ENCODE measurements around the gene HS6ST2.

The HS6ST2 gene

GRCh38 chrX:132807411-132808030, 150.9 kb downstream of the HS6ST2 start:
- in situ Hi-C loops (cut with MboI; ENCODE audit: low sequenced_read_pairs) = no loop called here

GRCh38 chrX:132802033-132802432, 156.4 kb downstream of the HS6ST2 start:
- in situ Hi-C loops (cut with MboI; ENCODE audit: low sequenced_read_pairs) = no loop called here

DNA sequence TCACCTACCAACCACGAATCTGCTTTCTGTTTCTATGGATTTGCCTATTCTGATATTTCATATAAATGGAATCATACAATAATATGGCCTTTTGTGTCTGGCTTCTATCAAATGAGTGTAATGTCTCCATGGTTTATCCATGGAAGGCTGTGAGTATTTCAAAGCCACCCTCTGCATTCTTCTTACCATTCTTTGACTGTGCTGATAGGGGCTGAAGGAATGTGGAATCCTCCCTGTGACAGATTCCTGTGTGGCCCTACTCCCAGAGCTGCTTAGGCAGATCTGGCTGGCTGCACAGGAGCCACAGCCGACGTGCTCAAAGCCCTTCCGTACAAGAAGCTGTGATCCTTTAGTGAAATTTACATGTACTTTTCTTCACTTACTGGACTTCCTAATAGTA, 163.2 kb downstream of the HS6ST2 start:
- in situ Hi-C loops (cut with MboI; ENCODE audit: low sequenced_read_pairs) = no loop called here

GRCh38 chrX:132791714-132792113, 166.7 kb downstream of the HS6ST2 start:
- in situ Hi-C loops (cut with MboI; ENCODE audit: low sequenced_read_pairs) = no loop called here

- in situ Hi-C loops (cut with MboI; ENCODE audit: low sequenced_read_pairs) = no loop called here
These were observed 168.1 kb downstream of the HS6ST2 start for GRCh38 chrX:132790329-132790728.

DNA sequence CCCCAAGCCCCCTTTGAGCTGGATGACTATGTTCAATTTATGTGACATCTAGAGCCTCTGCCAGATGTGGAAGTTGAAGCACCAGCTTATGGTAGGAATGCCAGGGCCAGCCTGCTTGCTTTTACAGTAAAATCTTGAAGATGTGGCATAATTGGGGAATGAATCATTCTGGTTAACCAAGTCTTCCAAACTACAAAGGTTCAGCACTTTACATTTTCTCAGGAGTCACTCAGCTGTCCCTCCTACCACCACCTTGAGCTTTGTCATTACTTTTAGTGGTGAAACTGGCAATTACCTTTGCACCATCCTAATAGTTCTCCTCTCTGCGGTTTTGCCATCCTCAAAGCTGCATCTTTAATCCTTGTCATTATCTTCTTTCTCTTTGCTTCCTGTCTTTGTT, 172.2 kb downstream of the HS6ST2 start:
- in situ Hi-C loops (cut with MboI; ENCODE audit: low sequenced_read_pairs) = no loop called here

DNA sequence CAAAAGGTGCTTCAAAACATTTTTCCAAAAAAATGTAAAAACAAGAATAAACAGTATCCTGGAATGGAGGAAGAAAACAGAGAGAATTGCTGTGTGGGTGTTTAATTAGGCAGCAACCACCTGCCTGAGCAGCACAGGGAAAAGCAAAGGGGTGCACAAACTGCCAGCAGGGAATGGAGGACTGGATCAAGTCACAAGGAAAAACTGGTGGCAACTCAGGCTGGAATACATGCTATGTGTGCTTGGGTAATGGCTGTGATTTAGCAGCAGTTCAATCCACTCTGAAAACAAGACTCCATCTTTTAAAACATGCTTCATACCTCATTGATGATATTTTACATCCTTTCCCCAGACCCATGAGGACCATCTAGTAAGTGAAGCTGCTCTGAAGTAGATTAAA, 179.5 kb downstream of the HS6ST2 start:
- in situ Hi-C loops (cut with MboI; ENCODE audit: low sequenced_read_pairs) = no loop called here

DNA sequence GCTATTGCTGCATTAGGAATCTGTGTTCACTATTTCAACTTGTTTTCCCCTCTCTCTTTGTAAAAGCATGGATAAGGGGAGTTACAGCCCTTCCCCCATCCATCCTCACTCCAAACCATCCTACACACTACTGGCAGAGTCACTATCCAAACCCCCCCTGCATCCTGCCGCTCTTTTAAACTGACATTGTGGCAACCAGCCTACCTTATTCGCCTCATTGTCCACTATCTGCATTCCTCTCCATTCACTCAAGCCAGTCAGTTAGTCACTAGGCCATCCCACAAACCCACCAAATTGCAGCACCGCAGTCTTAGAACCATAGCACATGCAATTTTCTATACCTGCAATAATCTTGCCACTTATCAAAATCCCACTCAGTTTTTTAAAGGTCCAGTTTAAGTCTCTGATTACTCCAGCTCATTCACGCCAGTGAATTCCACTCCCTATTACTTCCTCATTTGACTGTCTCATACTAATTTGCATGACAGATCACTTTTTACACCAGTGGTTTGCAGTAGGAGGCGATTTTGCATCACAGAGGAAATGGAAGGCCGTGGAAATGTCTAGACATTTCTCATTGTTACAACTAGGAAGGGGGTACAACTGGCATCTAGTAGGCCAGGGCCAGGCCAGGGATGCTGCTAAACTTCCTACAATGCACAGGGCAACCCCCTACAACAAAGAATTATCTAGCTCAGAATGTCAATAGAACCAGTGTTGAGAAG, 181.8 kb downstream of the HS6ST2 start:
- in situ Hi-C loops (cut with MboI; ENCODE audit: low sequenced_read_pairs) = no loop called here

DNA sequence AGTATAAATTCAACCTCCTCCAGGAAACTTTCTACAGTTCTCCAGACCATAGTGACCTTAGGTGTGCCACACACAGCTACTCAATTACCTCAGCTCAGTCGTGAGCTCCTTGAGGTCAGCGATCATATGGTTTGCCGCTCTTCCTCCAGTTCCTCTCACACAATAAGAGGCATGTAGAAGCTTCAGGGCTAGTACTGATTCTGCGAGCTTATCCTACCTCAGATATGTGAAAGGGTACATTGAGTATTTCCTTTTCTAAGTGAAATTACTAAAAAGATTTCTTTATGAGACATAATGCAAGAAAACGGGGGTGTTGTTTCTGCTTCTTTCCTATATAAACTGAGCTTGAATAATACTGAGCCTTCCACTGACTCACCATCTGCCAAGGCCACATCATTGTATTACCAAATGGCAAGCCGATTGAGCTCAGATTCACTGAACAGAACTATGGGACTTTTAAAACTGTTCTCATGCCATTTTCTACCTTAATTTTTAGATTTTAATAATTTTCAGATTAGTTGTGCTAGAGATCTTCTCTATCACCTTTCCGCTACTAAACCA, 183.1 kb downstream of the HS6ST2 start:
- in situ Hi-C loops (cut with MboI; ENCODE audit: low sequenced_read_pairs) = no loop called here

DNA sequence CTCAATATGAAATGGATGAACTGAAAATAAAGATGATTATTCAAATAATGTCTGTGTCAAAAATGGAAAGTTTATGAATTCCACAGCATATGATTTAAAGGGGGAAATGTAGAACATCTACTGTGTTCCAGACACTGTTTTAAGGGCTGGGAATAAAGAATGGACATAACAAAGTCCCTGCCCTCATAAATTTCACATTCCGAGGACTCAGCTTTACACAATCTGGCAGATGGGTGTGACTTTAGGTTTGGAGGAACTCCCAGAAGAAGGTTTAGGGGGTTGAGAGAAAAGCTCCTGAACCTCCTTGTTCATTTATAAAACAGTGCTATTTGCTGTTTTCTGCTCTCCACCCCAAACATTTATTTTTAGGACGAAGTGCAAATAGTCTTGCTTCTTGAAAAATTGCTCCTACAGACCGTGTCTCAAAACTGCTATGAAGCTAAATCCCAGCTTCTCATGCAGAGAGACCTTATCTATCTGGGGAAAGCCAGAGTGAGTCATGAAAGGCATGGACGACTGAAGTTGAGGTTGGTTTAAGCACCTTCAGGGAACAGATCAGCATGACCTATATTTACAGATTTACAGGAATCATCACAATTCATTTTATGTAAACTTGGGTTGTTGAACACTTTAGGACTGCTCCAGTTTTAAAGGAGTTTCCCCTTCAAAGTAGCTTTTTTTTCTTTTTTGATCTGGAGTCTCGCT, 184.3 kb downstream of the HS6ST2 start:
- in situ Hi-C loops (cut with MboI; ENCODE audit: low sequenced_read_pairs) = no loop called here

DNA sequence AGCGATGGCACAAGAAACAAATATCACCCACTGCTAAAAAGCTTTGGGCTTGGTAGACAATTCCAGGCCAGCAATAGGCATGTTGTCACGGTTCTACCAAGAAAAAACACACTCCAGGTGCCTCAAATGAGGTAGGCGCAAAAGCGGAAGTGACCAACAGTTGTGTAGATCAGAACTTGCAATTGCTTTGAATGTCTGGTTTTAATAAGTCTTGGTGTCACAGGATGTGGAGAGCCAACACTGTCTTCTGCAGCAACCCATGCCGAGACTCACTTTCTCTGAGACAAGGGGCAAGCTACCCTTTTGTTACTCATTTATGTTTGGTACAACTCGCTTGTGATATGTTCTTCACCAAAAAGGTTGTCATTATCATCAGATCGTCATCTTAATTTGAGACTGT, 188.8 kb downstream of the HS6ST2 start:
- in situ Hi-C loops (cut with MboI; ENCODE audit: low sequenced_read_pairs) = no loop called here

DNA sequence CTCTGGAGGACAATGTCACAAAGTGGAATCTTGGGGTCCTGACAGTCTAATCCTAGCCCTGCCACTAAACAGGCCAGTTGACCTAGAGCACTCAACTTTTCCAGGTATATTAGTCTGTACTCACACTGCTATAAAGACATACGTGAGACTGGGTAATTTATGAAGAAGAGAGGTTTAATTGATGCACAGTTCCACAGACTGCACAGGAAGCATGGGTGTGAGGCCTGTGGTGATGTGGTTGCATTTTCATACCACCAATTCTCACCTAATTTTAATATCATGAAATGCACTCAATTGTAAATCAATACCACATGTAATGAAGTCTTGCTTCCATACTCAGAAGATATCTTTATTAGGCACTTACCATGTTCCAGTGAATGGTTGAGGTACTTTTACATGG, 192.0 kb downstream of the HS6ST2 start:
- in situ Hi-C loops (cut with MboI; ENCODE audit: low sequenced_read_pairs) = no loop called here

- in situ Hi-C loops (cut with MboI; ENCODE audit: low sequenced_read_pairs) = no loop called here
These were observed 194.9 kb downstream of the HS6ST2 start for GRCh38 chrX:132763528-132763927.

GRCh38 chrX:132758759-132759158, 199.7 kb downstream of the HS6ST2 start:
- in situ Hi-C loops (cut with MboI; ENCODE audit: low sequenced_read_pairs) = no loop called here

DNA sequence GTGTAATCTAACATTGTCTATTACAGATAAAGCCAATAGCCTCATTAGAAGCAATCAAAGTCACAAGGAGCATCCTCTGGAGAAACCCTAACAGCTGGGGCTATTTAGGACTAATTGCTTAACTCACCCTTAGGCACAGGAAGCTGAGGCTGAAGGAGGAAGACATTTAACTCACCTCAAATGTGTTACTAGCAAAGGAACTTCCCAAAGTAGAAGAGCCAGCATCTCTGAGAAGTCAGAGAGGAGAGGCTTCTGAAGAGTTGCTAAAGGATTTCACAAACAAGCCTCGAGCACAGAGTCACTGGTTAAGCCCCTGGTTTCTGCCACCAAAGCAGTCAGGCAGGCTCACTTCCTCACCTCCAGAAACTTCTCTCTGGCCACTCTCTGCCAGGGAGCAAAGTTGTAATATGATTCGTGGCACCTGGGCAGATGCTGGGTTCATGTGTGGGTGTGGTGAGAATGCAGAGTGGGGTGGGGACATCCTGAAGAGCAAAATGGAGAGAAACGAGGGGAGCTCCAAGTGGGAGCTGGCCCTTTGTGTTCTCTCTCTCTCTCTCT, 201.3 kb downstream of the HS6ST2 start:
- in situ Hi-C loops (cut with MboI; ENCODE audit: low sequenced_read_pairs) = no loop called here

DNA sequence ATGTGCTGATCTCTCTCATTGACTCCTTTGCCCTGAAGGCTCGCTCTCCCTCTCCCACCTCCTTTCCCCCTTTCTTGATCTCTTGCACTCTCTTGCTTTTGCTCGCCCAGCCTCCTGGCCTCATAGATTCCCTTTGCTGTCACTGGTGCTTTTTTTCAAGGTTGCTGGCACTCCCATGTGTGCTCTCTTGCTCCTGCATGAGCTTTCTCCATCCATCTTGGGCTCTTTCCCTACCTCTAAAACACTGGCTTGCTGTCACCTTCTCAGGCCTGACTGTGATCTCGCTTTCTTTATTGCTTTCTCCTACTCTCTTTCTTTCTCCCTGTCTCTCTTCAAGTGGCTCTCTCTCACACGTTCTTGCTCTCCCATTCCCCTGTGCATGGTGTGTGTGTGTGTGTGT, 202.0 kb downstream of the HS6ST2 start:
- in situ Hi-C loops (cut with MboI; ENCODE audit: low sequenced_read_pairs) = no loop called here

- in situ Hi-C loops (cut with MboI; ENCODE audit: low sequenced_read_pairs) = no loop called here
These were observed 207.3 kb downstream of the HS6ST2 start for GRCh38 chrX:132751063-132751690.

- in situ Hi-C loops (cut with MboI; ENCODE audit: low sequenced_read_pairs) = no loop called here
These were observed 207.9 kb downstream of the HS6ST2 start for GRCh38 chrX:132750331-132751062.

- in situ Hi-C loops (cut with MboI; ENCODE audit: low sequenced_read_pairs) = no loop called here
These were observed 209.0 kb downstream of the HS6ST2 start for GRCh38 chrX:132749406-132749805.

DNA sequence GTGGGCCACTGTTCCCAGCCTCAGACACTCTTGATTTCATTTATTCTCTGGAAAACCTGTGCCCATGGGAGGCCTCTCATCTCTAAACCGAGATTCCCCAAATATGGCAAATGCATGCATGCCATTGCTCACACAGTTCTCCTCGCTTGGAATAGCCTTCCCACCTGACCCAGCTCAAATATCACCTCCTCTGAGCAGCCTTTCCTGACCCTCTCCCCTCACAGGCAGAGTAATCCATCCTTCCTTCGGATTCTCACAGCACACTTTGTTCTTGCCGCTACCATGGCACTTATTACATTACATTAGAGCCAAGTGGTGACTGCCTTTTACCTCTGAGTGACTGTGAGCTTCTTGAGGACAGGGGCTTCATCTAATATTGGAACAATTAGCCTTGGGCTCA, 209.5 kb downstream of the HS6ST2 start:
- in situ Hi-C loops (cut with MboI; ENCODE audit: low sequenced_read_pairs) = no loop called here

All from HL-60/S4 (cell line).